AG20443 (cell line): ENCODE results near the gene HOXA1.
A peak's percentile ranks its signal among the peaks of the same experiment; 100 is the strongest.

Experiments
- DNase-seq: peaks from one replicate; pipeline ENCODE4 v3.0.0; 2012; ENCODE audit warnings: low spot score, mixed read lengths

Gene HOXA1

GRCh38 chr7:27131390-27131819, 35.6 kb upstream of the HOXA1 start:
- DNase-seq: no peak

- DNase-seq: peak; percentile 98
Observed at GRCh38 chr7:27130540-27131389, 35.0 kb upstream of the HOXA1 start, which contains the start of gene HOXA4. Gene HOXA4, minus strand, starts transcription at chr7:27130757. Its CDS starts 24 bp downstream, at chr7:27130733.

GRCh38 chr7:27129729-27130539, 34.1 kb upstream of the HOXA1 start:
- peak; percentile 77 for DNase-seq

GRCh38 chr7:27128776-27129728, 33.3 kb upstream of the HOXA1 start:
- DNase-seq: no peak

GRCh38 chr7:27128034-27128433, 32.2 kb upstream of the HOXA1 start:
- DNase-seq: no peak

GRCh38 chr7:27126596-27127327, 31.0 kb upstream of the HOXA1 start:
- DNase-seq: no peak

- no peak for DNase-seq
Observed at GRCh38 chr7:27125986-27126394, 30.2 kb upstream of the HOXA1 start.

GRCh38 chr7:27124902-27125689, 29.3 kb upstream of the HOXA1 start:
- no peak for DNase-seq

GRCh38 chr7:27124096-27124901, 28.5 kb upstream of the HOXA1 start:
- DNase-seq: no peak

- DNase-seq: no peak
Observed at GRCh38 chr7:27123477-27124053, 27.8 kb upstream of the HOXA1 start.

- no peak for DNase-seq
Observed at GRCh38 chr7:27123007-27123476, 27.2 kb upstream of the HOXA1 start.

- no peak for DNase-seq
Observed at GRCh38 chr7:27122077-27122910, 26.5 kb upstream of the HOXA1 start.

- no peak for DNase-seq
Observed at GRCh38 chr7:27121684-27122076, 25.9 kb upstream of the HOXA1 start.

- DNase-seq: no peak
Observed at GRCh38 chr7:27119412-27119911, 23.7 kb upstream of the HOXA1 start.

- DNase-seq: no peak
Observed at GRCh38 chr7:27118580-27118979, 22.8 kb upstream of the HOXA1 start.

GRCh38 chr7:27117887-27118491, 22.2 kb upstream of the HOXA1 start:
- no peak for DNase-seq
